ENCODE measurements around the gene IL4. TPM values are rescaled to one million over a fixed set of nuclear protein-coding genes. Genes with fewer than 3 reads are reported as not detected.

The IL4 gene
- total RNA-seq, 4 donors from 2014 or later = not detected

GRCh38 chr5:132664696-132665209, 9.0 kb upstream of the IL4 start:
- intact Hi-C loops (cut with DNase I) = no loop called here
- 96 to 97% methylated on average over 6 of the region's 9 CpGs for WGBS, 2 donors
- DNase-seq = no peak
- H3K27ac ChIP-seq = no peak overlapping the region
- H3K27me3 ChIP-seq = peaks cover 0 to 6% (median 0%) of the 10 kb centered on the region in 4 donors
- H3K4me1 ChIP-seq = no peaks in the 10 kb centered on the region
- no peaks in the 10 kb centered on the region for H3K36me3 ChIP-seq
- H3K4me3 ChIP-seq = no peak overlapping the region
- TF ChIP-seq POLR2A (IDR thresholded peaks at IDR 0.05) = no peak
- TF ChIP-seq CTCF (IDR thresholded peaks at IDR 0.05) = no peak
- H3K9me3 ChIP-seq = no peaks in the 10 kb centered on the region

- intact Hi-C loops (cut with DNase I) = no loop called here
- DNase-seq = no peak
- H3K27ac ChIP-seq = no peak overlapping the region
- no peaks in the 10 kb centered on the region for H3K4me1 ChIP-seq
- H3K4me3 ChIP-seq = no peak overlapping the region
- TF ChIP-seq CTCF (IDR thresholded peaks at IDR 0.05) = no peak
- H3K36me3 ChIP-seq = no peaks in the 10 kb centered on the region
- WGBS, 2 donors = 79 to 91% methylated on average over 21 of the region's 21 CpGs
- H3K9me3 ChIP-seq = no peaks in the 10 kb centered on the region
- H3K27me3 ChIP-seq = peaks cover 0 to 6% (median 0%) of the 10 kb centered on the region in 4 donors
Observed at GRCh38 chr5:132665574-132666080, 8.2 kb upstream of the IL4 start.

- intact Hi-C loops (cut with DNase I) = no loop called here
- Histone ChIP-seq H3K9me3 (no peaks in the 10 kb centered on the region), H3K4me3 (no peak overlapping the region), H3K36me3 (no peaks in the 10 kb centered on the region), H3K27ac (no peak overlapping the region), H3K4me1 (no peaks in the 10 kb centered on the region), H3K27me3 (peaks cover 0 to 6% (median 0%) of the 10 kb centered on the region in 4 donors)
- TF ChIP-seq CTCF (IDR thresholded peaks at IDR 0.05) (no peak), POLR2A (IDR thresholded peaks at IDR 0.05) (no peak)
- no peak for DNase-seq
- WGBS, 2 donors = 87% methylated on average over 11 to 14 of the region's 16 CpGs
Observed at GRCh38 chr5:132666310-132667123, 7.3 kb upstream of the IL4 start.

- no peaks in the 10 kb centered on the region for H3K4me1 ChIP-seq
- H3K36me3 ChIP-seq = no peaks in the 10 kb centered on the region
- H3K27me3 ChIP-seq = peaks cover 0 to 6% (median 0%) of the 10 kb centered on the region in 4 donors
- H3K27ac ChIP-seq = no peak overlapping the region
- no peak overlapping the region for H3K4me3 ChIP-seq
- WGBS, 2 donors = 78 to 86% methylated on average over 8 of the region's 10 CpGs
- TF ChIP-seq CTCF (IDR thresholded peaks at IDR 0.05) = no peak
- no peak for TF ChIP-seq POLR2A (IDR thresholded peaks at IDR 0.05)
- no peak for DNase-seq
- intact Hi-C loops (cut with DNase I) = no loop called here
- H3K9me3 ChIP-seq = no peaks in the 10 kb centered on the region
Observed at GRCh38 chr5:132667309-132667708, 6.5 kb upstream of the IL4 start.

Data from esophagus squamous epithelium (tissue), 5 donors.